IPS-NIHi7 (cell line): ENCODE measurements around the gene SLC38A1.

Source experiments
- DNase-seq: peaks from one replicate; pipeline ENCODE4 v3.0.0; 2012; ENCODE audit warnings: mixed read lengths; ENCODE audit errors: extremely low spot score

The SLC38A1 gene

GRCh38 chr12:46230983-46231382 is 37.9 kb downstream of the SLC38A1 start:
- no peak for DNase-seq

GRCh38 chr12:46230306-46230705 is 38.5 kb downstream of the SLC38A1 start:
- DNase-seq: no peak

GRCh38 chr12:46227616-46228015 is 41.2 kb downstream of the SLC38A1 start:
- no peak for DNase-seq

GRCh38 chr12:46224386-46224785 is 44.5 kb downstream of the SLC38A1 start:
- no peak for DNase-seq

- DNase-seq: no peak
Observed at GRCh38 chr12:46223047-46223446, 45.8 kb downstream of the SLC38A1 start.

GRCh38 chr12:46222636-46223035 is 46.2 kb downstream of the SLC38A1 start:
- DNase-seq: no peak

- DNase-seq: no peak
Observed at GRCh38 chr12:46221255-46222128, 47.4 kb downstream of the SLC38A1 start.

GRCh38 chr12:46219877-46220655 is 48.8 kb downstream of the SLC38A1 start:
- DNase-seq: no peak

GRCh38 chr12:46219132-46219876 is 49.5 kb downstream of the SLC38A1 start:
- DNase-seq: no peak

GRCh38 chr12:46218322-46219095 is 50.3 kb downstream of the SLC38A1 start:
- no peak for DNase-seq

GRCh38 chr12:46217541-46218321 is 51.1 kb downstream of the SLC38A1 start:
- no peak for DNase-seq

- no peak for DNase-seq
Observed at GRCh38 chr12:46214668-46215436, 54.0 kb downstream of the SLC38A1 start.

- DNase-seq: no peak
Observed at GRCh38 chr12:46212108-46212982, 56.5 kb downstream of the SLC38A1 start.

- no peak for DNase-seq
Observed at GRCh38 chr12:46210873-46211439, 57.9 kb downstream of the SLC38A1 start.

- no peak for DNase-seq
Observed at GRCh38 chr12:46209914-46210872, 58.6 kb downstream of the SLC38A1 start.

GRCh38 chr12:46209170-46209569 is 59.7 kb downstream of the SLC38A1 start:
- no peak for DNase-seq

- DNase-seq: no peak
Observed at GRCh38 chr12:46208370-46208769, 60.5 kb downstream of the SLC38A1 start.
